Prostate gland (tissue), 2 donors: ENCODE data around the gene PTK6.

ENCODE experiments used
- POLR2A ChIP-seq: fragments of 450-650 bp; IDR thresholded peaks from one replicate; pipeline ENCODE4 v1.6.1; 2016; ENCODE audit warnings: antibody characterized with exemption, mild to moderate bottlenecking
- POLR2AphosphoS5 ChIP-seq: sonication (generic); formaldehyde crosslinking; IDR thresholded peaks from one replicate; pipeline ENCODE4 v1.6.1; 2017; ENCODE audit warnings: antibody characterized with exemption
- TF ChIP-seq, protein P1 (sequence below), 4 experiments: fragments of 200-600 bp in 2 of 4; fragments of 450-650 bp in 2 of 4; sonication (generic) in 2 of 4; IDR thresholded peaks; 1 replicate in 3 of 4; 2 replicates in 1 of 4; pipeline ENCODE4 v1.5.1; 2016 to 2019; ENCODE audit warnings: antibody characterized with exemption in 4 of 4, mild to moderate bottlenecking in 2 of 4, moderate library complexity in 2 of 4

DNA sequence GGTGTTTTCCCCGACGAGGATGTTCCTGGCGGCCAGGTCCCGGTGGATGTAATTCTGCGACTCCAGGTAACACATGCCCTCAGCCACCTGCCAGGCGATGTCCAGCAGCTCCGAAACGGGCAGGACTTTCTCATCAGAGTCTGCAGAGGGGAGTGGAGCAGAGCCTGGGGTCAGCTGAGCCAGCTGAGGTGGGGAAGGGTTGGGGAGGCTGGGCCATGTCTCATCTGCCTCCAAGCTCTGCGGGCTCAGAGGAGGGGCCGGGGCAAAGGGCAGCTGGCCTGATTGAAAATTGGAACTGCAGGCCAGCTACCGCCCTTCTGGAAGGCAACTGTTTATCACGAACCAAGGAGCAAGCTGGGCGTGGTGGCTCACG, 6.4 kb downstream of the PTK6 start:
- TF ChIP-seq POLR2A (no peak), POLR2AphosphoS5 (no peak)
- TF ChIP-seq, protein P1, sequence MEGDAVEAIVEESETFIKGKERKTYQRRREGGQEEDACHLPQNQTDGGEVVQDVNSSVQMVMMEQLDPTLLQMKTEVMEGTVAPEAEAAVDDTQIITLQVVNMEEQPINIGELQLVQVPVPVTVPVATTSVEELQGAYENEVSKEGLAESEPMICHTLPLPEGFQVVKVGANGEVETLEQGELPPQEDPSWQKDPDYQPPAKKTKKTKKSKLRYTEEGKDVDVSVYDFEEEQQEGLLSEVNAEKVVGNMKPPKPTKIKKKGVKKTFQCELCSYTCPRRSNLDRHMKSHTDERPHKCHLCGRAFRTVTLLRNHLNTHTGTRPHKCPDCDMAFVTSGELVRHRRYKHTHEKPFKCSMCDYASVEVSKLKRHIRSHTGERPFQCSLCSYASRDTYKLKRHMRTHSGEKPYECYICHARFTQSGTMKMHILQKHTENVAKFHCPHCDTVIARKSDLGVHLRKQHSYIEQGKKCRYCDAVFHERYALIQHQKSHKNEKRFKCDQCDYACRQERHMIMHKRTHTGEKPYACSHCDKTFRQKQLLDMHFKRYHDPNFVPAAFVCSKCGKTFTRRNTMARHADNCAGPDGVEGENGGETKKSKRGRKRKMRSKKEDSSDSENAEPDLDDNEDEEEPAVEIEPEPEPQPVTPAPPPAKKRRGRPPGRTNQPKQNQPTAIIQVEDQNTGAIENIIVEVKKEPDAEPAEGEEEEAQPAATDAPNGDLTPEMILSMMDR (IDR thresholded peaks at IDR 0.05), result no peak
